HG02642 (cell line): ENCODE measurements around the gene AAR2.
A peak's percentile ranks its signal among the peaks of the same experiment; 100 is the strongest.

Experiments
- ATAC-seq: cut with Tn5 transposase; IDR thresholded peaks from one replicate; pipeline ENCODE4 v1.9.1; 2021; ENCODE audit warnings: mild to moderate bottlenecking; ENCODE audit not compliant: unreplicated experiment, poor library complexity

AAR2 gene

GRCh38 chr20:36235892-36236785 lies at the start of gene AAR2:
Gene AAR2 (plus strand): TSS chr20:36236478. CDS start chr20:36239869, 3,391 bp downstream.
- peak; percentile 88 for ATAC-seq

- ATAC-seq: no peak
Observed at GRCh38 chr20:36193977-36194712, 42.1 kb upstream of the AAR2 start.

GRCh38 chr20:36196676-36197075 lies 39.6 kb upstream of the AAR2 start:
- ATAC-seq: no peak

GRCh38 chr20:36197271-36197670 lies 39.0 kb upstream of the AAR2 start:
- no peak for ATAC-seq

- ATAC-seq: no peak
Observed at GRCh38 chr20:36199345-36200257, 36.7 kb upstream of the AAR2 start.

GRCh38 chr20:36200451-36200850 lies 35.8 kb upstream of the AAR2 start:
- ATAC-seq: no peak

- no peak for ATAC-seq
Observed at GRCh38 chr20:36201198-36201597, 35.1 kb upstream of the AAR2 start.

- ATAC-seq: no peak
Observed at GRCh38 chr20:36202891-36203338, 33.4 kb upstream of the AAR2 start.

- no peak for ATAC-seq
Observed at GRCh38 chr20:36203861-36204260, 32.4 kb upstream of the AAR2 start.

GRCh38 chr20:36205026-36205425 lies 31.3 kb upstream of the AAR2 start:
- ATAC-seq: no peak

- no peak for ATAC-seq
Observed at GRCh38 chr20:36206068-36206467, 30.2 kb upstream of the AAR2 start.

- ATAC-seq: no peak
Observed at GRCh38 chr20:36206641-36207040, 29.6 kb upstream of the AAR2 start.

GRCh38 chr20:36207602-36208001 lies 28.7 kb upstream of the AAR2 start:
- ATAC-seq: no peak

GRCh38 chr20:36208257-36208656 lies 28.0 kb upstream of the AAR2 start:
- no peak for ATAC-seq

GRCh38 chr20:36210436-36211021 lies 25.7 kb upstream of the AAR2 start:
- ATAC-seq: no peak

- ATAC-seq: no peak
Observed at GRCh38 chr20:36213362-36213761, 22.9 kb upstream of the AAR2 start.

GRCh38 chr20:36214684-36215256 lies 21.5 kb upstream of the AAR2 start:
- ATAC-seq: no peak

- no peak for ATAC-seq
Observed at GRCh38 chr20:36215778-36216177, 20.5 kb upstream of the AAR2 start.

- ATAC-seq: no peak
Observed at GRCh38 chr20:36216314-36217025, 19.8 kb upstream of the AAR2 start.
